Measurements from ENCODE around the gene TBCCD1.

GRCh38 chr3:186613637-186614265, 46.6 kb upstream of the TBCCD1 start:
- TF ChIP-seq POLR2A (IDR thresholded peaks at IDR 0.05) (no peak), CTCF (IDR thresholded peaks at IDR 0.05) (no peak), EP300 (IDR thresholded peaks at IDR 0.05) (no peak)

All from ovary (tissue), 3 donors.